Cardiac septum (tissue), 1 donor: ENCODE results near the gene FAM168A. TPM values are rescaled to one million over a fixed set of nuclear protein-coding genes. Genes with fewer than 3 reads are reported as not detected.

ENCODE experiments used
- DNase-seq: peaks from one replicate; pipeline ENCODE4 v3.0.0-alpha.2; 2020; ENCODE audit warnings: low spot score
- intact Hi-C: fragments of 100-400 bp; cut with DNase I; formaldehyde crosslinking; loops from one replicate; pipeline ENCODE4 v1.14.0; 2022
- total RNA-seq: library from RNA; stranded (reverse); fragmentation: NEBNext Ultra II Directional; extraction: Animal tissue kit (Norgen Biotek cat#: 25700); gene quantifications from one replicate; pipeline ENCODE4 v1.2.1, GENCODE V29; 2021
- donor health status: DM: no; HTN: no; CAD: no.

The FAM168A gene
- total RNA-seq, 1 donor from 2014 or later, result 29.5 TPM

DNA sequence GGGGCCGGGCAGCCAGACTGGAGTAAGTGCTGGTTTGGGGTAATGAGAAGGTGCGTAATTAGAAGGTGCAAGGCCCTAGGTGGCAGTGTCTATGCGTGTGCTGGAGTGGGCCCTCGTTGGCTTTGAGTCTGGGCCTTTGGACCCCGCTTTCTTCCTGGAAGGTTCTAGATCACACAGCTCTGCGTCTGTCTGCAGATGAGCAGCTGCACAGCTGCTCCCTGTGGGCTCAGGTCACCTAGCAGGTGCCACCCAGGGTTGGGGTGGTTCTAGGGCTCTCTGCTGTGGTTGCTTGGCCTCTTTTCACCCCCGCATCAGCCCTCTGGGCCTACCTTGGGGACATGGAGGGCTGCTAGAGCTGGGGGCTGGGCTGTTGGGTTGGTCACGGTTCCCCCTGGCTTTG is 211.4 kb downstream of the FAM168A start:
- intact Hi-C loops, result no loop called here
- no peak for DNase-seq

DNA sequence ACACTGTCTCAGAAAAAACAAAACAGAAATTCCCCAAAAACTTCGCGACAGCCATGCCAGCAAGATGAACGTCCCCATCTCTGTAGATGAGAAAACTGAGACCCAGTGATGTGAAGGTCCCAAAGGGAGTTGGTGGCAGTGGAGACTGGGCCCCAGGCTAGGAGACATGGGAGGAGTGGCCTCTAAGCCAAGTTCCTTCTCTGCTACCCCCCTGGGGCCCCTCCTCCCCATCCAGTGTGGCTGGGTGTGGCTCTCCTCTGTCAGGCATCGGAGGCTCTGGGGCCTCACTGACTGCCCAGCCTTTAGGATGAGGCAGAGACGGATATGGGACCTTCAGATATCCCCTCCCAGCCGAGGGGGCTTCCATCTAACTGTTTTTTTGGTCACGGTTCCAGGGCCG is 211.9 kb downstream of the FAM168A start:
- peak; percentile 90 for DNase-seq
- intact Hi-C loops, result no loop called here

DNA sequence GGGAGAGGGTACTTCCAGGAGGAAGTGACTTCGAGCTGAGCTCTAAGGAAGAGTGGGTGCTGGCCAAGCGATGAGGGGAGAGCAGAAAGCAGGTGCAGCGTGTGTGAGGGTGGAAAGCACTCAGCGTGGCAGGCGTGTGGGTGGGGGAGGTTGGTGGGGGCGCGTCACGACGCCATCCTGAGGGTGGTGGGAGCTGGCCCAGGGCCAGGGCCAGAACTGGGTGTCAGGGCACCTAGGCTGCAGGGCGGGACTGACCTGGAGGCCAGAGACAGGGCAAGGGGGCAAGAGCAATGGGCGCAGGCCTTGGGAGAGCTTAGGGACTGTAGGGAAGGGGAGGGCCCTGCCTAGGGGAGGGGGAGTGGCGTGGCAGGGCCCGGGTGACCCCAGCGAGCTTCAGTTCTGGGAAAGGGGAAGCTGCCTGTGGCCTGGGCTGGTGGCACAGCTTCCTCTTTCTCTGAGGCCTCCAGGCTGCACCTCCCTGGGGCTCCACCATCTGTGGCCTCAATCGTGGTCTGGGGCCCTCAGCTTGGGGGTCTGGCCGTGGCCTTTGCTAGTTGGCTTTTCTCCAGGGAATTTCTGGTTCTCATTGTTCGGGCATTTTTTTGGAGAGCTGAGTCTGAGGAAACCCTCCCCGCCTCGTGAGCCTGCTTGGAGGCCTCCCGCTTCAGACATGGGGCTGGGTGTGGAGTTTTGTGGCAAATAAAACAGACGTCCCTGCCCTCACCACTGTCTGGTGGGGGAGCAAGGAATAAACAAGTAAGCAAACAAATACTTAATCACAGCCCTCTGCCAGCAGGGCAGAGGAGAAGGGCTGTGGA is 212.8 kb downstream of the FAM168A start:
- peak; percentile 95 for DNase-seq
- intact Hi-C loops, result no loop called here

DNA sequence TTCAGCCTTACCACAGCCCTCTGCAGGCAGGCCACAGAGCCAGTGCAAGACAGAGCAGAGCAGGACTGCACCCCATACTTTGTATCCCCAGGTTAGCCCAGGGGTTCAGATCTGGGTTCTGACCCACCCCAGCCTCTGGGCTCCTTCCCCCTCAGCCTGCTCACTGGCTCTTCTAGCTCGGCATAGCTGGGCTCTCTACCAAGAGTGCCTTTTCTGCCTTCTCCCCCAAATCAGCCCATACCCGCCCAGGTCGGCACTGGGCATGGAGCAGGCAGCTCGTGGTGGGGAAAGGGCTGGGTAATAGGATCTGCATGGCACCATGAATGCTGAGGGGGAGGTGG is 213.4 kb downstream of the FAM168A start:
- DNase-seq, result no peak
- intact Hi-C loops, result no loop called here

DNA sequence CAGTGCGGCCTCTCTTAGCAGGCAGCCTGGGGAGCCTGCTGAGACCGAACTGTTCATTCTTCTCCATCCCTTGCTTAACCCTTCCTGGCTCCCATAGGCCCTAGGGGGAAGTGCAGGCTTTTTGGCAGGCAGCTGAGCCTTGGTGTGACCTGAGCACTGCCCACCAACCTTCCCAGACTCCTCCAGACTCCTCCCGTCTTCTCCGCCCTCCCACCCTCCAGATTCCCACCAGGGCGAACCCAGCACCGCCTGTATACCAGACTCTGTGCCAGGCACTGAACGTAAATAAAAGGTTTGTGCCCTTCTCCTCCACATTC is 213.8 kb downstream of the FAM168A start:
- intact Hi-C loops, result no loop called here

DNA sequence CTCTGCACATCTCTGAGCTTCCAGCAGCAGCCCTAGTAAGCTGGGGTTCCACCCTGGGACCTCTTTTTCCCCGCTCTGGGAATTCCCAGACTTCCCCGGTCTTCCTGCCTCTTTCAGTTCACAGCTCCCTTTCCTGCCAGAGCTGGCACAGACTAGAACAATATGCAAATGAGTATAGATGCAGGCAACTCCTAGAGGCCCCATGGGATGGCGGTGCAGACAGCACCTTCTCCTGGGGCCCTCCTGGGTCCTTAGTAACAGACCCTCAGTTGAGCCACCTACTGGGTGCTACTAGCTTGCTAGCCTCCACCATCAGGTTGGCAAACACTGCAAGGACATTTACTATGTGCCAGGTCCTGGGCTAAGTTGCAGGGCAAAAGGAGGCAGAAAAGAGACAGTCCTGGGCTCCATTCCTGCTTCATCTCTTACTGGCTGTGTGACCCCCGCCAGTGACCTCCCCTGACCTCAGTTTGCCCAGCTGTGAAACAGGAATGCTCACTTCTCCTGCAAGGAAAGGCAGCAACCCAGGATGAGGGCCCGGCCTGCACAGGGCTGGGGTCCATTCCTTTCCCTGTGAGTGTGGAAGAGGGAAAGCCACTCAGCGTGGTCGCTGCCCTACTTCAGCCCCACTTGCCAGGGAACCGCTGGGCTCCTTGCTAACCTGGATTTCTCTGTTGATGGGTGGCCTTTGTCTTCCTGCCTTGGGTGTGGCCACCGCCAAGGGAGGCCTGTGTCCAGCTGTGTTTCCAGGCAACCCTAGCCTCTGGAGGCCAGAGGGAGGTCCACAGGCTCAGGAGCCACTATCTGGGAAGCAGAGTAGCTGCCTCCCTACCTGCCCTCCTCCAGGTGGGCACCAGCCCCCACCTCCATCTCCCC is 214.4 kb downstream of the FAM168A start:
- DNase-seq, result no peak
- intact Hi-C loops, result no loop called here

More for the DNA sequence above, 213.8 kb downstream of the FAM168A start:
- no peak for DNase-seq

DNA sequence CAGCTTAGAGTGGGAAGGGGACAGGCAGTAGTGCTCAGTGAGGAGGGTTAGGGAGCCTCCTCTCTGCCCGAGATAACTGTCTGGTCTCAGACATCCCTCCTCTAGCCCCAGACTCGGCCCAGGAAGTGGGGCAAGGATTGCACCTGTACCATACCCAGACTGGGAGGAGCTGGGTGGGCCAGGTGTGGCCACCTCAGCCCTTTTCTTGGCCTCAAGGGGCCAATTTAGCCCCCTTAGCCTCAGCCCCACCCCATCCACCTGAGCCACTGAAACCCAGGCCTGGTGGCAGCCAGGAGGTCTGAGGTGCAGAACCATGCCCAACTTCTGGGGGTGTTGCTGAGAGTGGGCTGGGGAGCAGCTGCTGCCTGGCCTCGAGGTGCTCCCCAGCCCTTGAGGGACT is 215.2 kb downstream of the FAM168A start:
- intact Hi-C loops, result no loop called here
- DNase-seq, result no peak

DNA sequence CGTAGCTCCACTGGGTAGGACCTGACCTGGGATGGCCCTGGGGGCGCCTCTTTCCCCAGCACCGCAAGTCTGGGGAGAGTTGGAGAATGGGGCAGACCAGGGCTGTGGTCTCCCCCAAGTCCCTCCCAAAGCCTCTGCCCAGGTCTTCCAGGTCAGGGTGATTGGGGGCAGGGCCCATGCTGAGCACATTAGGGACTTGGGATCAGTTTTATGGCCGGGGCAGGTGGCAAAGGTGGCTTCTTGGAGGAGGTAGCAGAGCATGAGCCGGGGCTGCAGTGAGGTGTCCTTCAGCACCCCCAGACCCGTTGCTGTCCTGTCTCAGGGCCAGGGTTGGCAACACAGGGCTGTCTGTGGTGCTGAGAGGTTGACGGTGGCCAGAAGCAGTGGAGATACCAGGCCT is 215.7 kb downstream of the FAM168A start:
- intact Hi-C loops, result no loop called here

DNA sequence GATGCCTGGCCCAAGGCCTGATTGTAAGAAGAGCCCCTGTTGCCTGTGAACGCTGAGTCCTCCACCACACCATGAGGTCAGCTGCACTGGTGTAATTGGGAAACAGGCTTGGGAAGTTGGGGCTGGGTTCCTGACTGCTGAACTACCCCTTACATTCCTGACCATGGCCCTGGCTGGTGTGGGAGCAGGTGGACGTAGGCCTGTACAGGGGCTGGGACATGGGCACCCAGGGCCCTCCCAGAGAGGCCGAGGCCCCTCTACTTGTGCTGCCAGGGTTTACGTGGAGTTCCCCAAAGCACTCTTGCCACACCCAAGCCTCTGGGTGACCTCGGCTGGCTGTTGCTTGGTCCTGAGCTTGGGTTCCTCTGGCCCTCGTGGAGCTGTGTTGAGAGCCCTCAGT is 216.3 kb downstream of the FAM168A start:
- peak; percentile 83 for DNase-seq
- intact Hi-C loops, result no loop called here

More for the DNA sequence above, 215.7 kb downstream of the FAM168A start:
- no peak for DNase-seq

DNA sequence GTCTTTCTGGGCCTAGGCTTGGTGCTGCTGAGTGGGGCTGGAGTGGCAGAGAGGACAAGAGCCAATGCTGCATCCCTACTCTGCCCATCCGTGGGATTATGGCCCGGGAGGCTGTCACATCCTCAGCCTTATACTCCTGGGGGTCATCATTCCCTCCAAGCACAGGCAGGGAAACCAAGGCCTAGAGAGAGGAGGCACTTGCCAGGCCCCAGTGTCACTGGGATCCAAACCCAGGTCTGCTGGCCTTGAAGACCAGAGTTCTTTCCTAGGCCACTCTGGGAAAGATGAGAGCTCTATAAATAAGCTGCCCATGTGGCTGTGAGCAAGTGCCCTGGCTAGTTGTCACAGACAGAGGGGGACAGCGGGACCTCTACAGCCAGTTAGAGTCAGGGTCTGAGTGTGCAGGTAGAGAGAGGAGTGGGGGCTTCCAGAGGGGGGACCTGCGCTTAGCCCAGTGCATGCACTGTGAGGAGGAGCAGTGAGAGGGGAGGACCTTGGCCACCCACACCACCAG is 217.0 kb downstream of the FAM168A start:
- intact Hi-C loops, result no loop called here
- no peak for DNase-seq

DNA sequence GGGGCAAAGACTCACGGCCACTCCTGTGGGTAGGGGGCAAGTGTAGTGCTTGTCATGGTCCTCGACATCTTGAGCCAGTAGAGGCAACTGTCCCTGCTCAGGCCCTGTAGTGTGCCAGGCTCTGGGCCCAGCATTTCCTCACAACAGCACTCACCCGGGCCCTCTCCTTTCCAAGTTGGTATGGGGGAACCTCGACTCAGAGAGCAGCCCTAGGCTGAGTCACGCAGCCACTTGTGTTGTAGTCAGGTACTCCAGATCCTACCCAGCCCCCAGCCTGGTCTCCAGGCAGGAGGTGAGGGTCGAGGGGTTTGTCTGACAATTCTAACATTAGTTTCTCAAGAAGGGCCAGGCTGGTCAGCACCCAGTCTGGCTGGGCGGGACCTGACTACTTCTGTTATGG is 217.6 kb downstream of the FAM168A start:
- intact Hi-C loops, result no loop called here
- DNase-seq, result no peak

DNA sequence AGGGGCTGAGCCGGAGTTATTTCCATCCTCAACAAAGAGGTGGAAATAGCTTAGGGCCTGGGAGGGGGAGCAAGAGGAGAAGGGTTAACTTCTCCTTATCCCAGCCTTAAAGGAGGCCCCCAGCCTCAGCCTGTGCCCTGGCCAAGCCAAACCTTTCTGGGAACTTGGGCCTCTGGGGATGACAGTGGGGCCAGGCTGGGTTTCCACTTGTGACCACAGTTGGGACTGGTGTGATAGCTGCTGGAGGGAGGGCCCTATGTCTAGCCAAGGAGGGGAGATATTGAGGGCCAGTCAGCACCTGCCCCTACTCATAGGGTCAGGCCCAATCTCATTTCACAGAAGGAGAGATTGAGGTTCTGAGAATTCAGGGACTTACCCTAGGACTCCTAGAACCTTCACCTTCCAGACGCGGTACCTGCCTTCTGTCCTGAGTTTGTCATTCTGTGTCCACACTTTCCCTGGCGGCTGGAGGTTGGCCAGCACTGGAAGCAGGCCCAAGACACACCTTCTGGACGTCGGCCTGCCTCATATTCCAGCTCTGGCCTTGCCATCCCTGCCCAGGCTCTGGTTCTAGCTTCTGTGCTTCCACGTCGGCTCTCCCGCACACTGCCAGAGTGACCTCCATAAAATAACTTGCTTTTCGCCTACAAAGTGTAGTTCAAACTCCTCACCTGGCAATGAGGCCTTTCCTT is 218.6 kb downstream of the FAM168A start:
- no peak for DNase-seq
- intact Hi-C loops, result no loop called here

DNA sequence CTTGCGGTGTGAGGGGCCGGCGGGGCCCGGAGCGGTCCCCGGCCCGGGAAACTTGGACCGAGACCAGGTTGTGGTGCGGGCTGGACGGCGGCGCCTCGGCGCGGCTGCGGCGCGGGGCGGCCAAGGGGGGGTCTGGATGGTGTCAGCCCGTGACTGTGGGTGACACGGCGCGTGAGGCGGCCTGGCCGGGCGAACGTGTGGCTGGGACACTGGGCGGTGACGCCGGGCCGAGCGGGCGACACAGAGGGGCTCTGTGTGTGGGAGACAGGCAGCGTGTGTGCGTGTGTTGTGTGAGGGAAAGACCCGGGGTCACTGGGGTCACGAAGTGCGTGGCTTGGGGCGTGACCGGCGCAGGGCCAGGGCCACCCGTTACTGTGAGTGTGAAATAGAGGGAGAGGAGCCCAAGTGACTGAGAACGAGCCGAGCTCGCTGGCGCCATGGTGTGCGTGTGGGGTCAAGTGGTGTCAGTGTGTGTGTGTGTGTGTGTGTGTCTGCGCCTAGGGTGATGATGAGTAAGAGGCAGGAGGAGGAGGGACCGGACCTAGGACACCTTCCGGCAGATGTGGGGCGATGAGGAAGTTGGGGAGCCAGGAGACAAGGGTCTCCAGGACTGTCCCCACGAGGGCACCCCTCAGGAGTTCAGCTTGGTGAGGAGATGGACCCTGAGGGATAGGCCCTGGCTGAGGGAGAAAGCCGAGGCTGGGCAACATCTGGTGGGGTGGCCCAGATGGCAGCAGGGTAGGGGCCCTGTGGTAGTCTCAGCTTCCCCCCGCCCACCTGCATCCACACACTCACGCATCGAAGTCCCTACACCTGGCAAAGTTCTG is 220.9 kb downstream of the FAM168A start:
- peak; percentile 88 for DNase-seq
- intact Hi-C loops, result no loop called here

DNA sequence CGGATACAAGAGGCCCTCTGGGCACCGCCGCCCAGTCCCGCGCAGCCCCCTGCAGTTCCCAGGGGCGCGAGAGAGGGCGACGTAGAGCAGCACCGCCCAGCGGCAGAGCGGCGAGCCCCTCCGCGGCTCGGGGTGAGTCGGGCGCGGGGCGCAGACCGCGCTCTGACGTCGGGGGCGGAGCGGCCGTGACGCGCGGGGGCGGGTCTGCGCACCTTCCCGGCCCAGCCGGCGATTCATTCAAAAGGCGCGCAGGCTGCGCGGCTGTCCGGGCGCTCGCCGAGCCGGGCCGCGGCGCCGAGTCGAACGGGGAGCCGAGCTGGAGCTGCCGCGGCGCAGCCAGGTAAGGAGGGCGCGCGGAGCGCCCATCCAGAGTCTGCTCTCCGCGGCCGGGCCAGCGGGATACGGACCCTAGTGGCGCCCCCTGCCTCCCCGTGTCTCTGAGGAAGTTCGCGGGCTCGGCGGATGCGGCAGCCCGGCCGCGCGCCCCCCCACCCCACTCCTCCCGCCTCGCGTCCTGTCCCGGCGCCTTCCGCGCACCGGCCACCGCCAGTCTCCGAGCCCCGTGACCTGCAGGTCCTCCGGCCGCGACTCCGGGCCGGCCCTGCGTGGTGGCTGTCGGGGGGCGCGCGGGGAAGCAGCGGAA is 221.6 kb downstream of the FAM168A start, which contains the start of gene RELT:
RELT (plus strand) TSS at position 240 of the 643 bp plus-strand sequence. CDS start 12,738 bp downstream, outside the sequence.
- DNase-seq, result peak; percentile 95
- intact Hi-C loops, result no loop called here

DNA sequence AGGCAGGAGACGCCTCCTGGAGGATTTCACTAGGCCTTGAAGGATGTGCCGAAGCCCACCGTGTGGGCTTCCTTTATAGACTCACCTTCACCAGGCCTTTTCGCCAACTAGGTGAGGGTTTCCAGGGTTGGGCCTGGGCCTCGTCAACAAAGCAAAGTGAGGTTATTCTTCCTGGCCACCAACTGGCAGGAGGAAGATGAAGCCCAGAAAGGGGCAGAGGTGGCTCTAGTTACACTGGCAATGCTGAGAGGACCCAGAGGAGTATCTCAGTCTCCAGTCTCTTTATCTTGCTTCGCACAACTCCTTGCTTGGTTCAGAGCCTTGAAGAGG is 222.1 kb downstream of the FAM168A start:
- no peak for DNase-seq
- intact Hi-C loops, result no loop called here

DNA sequence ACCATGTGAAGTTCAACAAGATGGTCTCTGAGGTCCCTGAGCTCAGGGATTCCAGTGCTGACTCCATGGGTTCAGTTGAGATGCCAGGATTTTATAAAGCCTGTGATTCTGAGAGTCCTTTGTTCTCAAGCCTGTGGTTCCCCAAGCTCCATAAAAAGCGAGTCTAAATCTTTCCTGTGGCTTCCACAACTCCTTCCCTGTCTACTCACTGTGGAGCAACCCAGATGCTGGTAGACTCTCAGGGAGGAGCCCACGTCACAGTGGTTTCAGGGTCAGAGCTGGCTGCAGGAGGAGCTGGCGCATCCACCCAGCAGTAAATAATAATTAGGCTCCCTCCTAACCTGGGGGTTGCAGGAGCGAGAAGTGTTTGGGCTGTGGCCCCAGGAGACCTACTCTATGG is 223.8 kb downstream of the FAM168A start:
- no peak for DNase-seq
- intact Hi-C loops, result no loop called here

DNA sequence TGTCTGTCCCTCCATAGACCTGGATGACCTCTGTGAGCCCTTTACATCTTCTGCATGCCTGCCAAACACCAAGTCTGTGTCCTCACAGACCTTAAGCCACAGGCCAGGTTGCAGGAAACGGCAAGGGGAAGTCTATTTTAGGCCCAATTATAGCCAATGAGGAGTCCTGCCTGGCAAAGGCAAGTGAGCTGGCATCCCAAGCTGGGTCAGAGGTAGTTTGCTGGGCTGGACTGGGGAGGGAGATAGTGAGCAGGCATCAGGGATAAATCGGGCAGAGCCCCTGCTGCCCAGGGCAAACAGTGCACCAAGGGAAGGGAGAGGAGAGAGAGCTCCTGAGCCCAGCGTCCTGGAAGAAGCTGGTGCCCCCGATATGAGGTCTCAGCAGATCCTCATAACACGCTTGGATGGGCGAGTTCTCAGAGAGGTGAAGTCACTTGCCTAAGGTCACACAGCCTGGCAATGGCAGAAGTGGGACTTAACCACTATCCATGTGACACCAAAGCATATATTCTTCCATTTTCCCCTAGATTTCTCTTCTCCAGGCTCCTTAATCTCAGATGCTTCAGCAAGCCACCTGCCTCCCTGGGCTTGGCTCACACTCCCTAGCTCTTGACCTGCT is 225.4 kb downstream of the FAM168A start:
- intact Hi-C loops, result no loop called here
- no peak for DNase-seq

DNA sequence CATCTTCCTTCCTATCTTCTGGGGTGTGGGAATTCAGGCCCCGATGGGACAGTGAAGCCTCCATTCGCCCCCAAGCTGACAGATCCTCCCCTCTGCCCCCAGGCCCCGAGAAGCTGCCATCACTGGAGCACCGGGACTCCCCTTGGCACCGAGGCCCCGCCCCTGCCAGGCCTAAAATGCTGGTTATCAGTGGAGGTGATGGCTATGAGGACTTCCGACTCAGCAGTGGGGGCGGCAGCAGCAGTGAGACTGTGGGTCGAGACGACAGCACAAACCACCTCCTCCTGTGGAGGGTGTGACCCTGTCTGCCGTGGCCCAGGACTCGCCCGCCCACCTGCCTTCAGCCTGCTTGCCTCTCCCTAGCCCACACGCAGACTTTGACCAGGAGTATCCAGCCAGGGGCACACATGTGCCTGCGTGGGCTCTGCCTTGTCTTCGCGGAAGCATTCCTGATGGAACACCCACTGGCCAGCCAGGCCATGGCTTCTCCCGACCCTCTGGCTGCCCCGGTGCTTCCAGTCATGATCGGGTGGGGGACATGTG is 230.4 kb downstream of the FAM168A start:
- intact Hi-C loops, result no loop called here
- no peak for DNase-seq
